ENCODE measurements around the gene WNT8B.

Gene WNT8B

DNA sequence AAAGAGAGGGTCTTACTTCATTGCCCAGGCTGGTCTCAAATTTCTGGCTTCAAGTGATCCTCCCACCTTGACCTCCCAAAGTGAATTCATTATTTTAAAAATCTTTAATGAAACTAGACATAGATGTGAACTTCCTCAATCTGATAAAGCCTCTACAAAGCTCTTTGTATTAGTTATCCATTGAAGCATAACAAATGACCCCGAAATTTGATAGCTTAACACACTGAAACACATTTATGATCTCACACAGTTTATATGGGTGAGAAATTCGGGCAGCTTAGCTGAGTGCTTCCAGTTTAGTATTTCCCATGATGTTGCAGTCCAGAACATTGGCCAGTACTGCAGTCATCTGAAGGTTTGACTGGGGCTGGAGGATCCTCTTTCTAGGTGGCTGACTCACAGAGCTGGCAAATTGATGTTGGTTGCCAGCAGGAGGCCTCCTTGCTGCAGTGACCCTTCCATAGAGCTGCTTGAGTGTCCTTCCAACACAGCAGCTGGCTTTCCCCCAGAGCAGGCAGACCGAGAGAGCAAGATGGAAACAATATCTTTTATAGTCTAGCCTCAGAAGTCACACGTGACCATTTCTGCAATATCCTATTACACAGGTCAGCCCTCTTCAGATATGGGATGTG, 16.6 kb upstream of the WNT8B start:
- TF ChIP-seq POLR2AphosphoS5 (IDR thresholded peaks at IDR 0.05; ENCODE audit: low read depth, low read length) (no peak), FOXP2 (optimal IDR thresholded peaks at IDR 0.05; ENCODE audit: borderline replicate concordance, extremely low read depth, extremely low read length, insufficient read depth) (no peak), SIN3A (IDR thresholded peaks at IDR 0.05; ENCODE audit: borderline replicate concordance, insufficient read depth, low read length) (no peak), TAF1 (IDR thresholded peaks at IDR 0.05; ENCODE audit: borderline replicate concordance, insufficient read depth, low read length) (no peak)
- TF ChIP-seq, protein P1, sequence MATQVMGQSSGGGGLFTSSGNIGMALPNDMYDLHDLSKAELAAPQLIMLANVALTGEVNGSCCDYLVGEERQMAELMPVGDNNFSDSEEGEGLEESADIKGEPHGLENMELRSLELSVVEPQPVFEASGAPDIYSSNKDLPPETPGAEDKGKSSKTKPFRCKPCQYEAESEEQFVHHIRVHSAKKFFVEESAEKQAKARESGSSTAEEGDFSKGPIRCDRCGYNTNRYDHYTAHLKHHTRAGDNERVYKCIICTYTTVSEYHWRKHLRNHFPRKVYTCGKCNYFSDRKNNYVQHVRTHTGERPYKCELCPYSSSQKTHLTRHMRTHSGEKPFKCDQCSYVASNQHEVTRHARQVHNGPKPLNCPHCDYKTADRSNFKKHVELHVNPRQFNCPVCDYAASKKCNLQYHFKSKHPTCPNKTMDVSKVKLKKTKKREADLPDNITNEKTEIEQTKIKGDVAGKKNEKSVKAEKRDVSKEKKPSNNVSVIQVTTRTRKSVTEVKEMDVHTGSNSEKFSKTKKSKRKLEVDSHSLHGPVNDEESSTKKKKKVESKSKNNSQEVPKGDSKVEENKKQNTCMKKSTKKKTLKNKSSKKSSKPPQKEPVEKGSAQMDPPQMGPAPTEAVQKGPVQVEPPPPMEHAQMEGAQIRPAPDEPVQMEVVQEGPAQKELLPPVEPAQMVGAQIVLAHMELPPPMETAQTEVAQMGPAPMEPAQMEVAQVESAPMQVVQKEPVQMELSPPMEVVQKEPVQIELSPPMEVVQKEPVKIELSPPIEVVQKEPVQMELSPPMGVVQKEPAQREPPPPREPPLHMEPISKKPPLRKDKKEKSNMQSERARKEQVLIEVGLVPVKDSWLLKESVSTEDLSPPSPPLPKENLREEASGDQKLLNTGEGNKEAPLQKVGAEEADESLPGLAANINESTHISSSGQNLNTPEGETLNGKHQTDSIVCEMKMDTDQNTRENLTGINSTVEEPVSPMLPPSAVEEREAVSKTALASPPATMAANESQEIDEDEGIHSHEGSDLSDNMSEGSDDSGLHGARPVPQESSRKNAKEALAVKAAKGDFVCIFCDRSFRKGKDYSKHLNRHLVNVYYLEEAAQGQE (IDR thresholded peaks at IDR 0.05; ENCODE audit: insufficient read depth in 1 of 2, low read depth in 2 of 2, low read length in 2 of 2), result no peak

DNA sequence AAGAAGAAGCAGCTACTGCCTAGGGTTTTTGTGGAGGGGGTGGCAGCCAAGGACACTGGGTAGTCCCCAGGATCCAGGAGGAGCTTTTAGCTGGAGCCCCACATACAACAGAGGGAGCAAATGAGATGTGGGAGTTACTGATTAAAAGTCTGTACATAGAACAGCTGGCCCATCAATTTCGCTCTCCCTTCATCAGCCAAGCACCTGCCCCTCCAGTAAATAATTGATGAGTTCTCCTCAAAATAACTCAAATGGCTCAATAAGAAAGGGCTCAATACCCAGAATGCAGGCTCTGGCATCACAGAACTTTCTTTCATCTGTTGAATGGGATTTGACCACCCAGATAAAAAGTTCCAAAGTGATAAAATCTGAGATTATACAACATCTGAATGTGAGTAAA, 15.1 kb upstream of the WNT8B start:
- TF ChIP-seq SIN3A (IDR thresholded peaks at IDR 0.05; ENCODE audit: borderline replicate concordance, insufficient read depth, low read length), result no peak
- TF ChIP-seq, protein P1 (IDR thresholded peaks at IDR 0.05; ENCODE audit: insufficient read depth in 1 of 2, low read depth in 2 of 2, low read length in 2 of 2), result no peak
- TF ChIP-seq TAF1 (IDR thresholded peaks at IDR 0.05; ENCODE audit: borderline replicate concordance, insufficient read depth, low read length), result no peak
- TF ChIP-seq FOXP2 (optimal IDR thresholded peaks at IDR 0.05; ENCODE audit: borderline replicate concordance, extremely low read depth, extremely low read length, insufficient read depth), result no peak
- no peak for TF ChIP-seq POLR2AphosphoS5 (IDR thresholded peaks at IDR 0.05; ENCODE audit: low read depth, low read length)

DNA sequence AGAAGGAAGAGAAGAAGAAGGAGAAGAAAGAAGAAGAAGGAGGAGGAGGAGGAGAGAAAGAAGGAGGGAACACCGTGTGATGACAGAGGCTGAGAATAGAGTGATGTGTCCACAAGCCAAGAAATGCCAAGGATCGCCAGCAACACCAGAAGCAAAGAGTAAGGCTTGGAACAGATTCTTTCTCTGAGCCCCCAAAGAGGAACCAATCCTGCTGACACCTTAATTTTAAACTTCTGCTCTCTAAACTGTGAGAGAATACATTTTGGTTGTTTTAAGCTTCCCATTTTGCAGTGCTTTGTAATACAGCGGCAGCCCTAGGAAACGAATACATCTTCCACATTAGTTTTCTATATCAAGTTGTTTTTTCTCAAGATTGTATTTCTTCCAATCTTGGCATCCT, 13.9 kb upstream of the WNT8B start:
- TF ChIP-seq SIN3A (IDR thresholded peaks at IDR 0.05; ENCODE audit: borderline replicate concordance, insufficient read depth, low read length) (no peak), TAF1 (IDR thresholded peaks at IDR 0.05; ENCODE audit: borderline replicate concordance, insufficient read depth, low read length) (no peak), FOXP2 (optimal IDR thresholded peaks at IDR 0.05; ENCODE audit: borderline replicate concordance, extremely low read depth, extremely low read length, insufficient read depth) (no peak), POLR2AphosphoS5 (IDR thresholded peaks at IDR 0.05; ENCODE audit: low read depth, low read length) (no peak)
- TF ChIP-seq, protein P1 (IDR thresholded peaks at IDR 0.05; ENCODE audit: insufficient read depth in 1 of 2, low read depth in 2 of 2, low read length in 2 of 2), result no peak

DNA sequence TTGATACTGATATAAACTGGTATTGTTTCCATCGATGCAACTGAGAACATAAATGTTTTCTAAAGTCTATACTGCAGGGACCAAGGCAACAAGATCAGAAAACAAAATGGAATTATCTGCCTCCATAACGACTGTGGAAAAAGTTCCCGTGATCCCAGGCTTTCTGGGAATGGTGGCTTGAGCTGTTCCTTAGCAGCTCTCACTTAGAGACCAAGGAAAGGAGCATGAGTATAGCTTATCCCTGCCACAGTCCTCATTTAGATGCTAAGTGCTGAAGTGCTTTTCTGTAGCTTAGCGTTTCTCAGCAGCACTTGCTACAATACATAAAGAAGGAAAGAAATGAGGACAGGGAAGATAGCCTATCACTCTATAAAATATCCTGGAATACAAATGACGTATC, 5.5 kb downstream of the WNT8B start:
- TF ChIP-seq, protein P1 (IDR thresholded peaks at IDR 0.05; ENCODE audit: insufficient read depth in 1 of 2, low read depth in 2 of 2, low read length in 2 of 2), result no peak
- no peak for TF ChIP-seq POLR2AphosphoS5 (IDR thresholded peaks at IDR 0.05; ENCODE audit: low read depth, low read length)
- TF ChIP-seq FOXP2 (optimal IDR thresholded peaks at IDR 0.05; ENCODE audit: borderline replicate concordance, extremely low read depth, extremely low read length, insufficient read depth), result no peak
- no peak for TF ChIP-seq SIN3A (IDR thresholded peaks at IDR 0.05; ENCODE audit: borderline replicate concordance, insufficient read depth, low read length)

DNA sequence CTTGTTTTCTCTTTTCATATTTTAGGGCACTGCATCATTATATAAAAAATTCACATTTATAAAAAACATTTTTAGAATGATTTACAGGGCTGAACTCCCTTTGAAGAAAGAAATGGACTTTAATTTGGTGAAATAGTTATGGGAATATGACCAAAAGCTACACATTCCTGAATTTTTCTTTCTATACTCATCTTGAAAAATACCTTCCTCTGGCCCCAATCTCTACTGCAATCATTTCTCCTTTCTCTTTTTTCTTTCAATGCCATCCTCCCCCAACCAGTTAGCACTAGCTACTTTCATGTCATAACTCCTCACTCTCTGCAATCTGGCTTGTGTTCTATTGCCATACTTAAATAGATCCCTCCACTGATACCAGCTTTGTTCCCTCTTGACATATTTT, 6.2 kb downstream of the WNT8B start:
- no peak for TF ChIP-seq POLR2AphosphoS5 (IDR thresholded peaks at IDR 0.05; ENCODE audit: low read depth, low read length)
- no peak for TF ChIP-seq TAF1 (IDR thresholded peaks at IDR 0.05; ENCODE audit: borderline replicate concordance, insufficient read depth, low read length)
- no peak for TF ChIP-seq FOXP2 (optimal IDR thresholded peaks at IDR 0.05; ENCODE audit: borderline replicate concordance, extremely low read depth, extremely low read length, insufficient read depth)
- TF ChIP-seq, protein P1 (IDR thresholded peaks at IDR 0.05; ENCODE audit: insufficient read depth in 1 of 2, low read depth in 2 of 2, low read length in 2 of 2), result no peak
- TF ChIP-seq SIN3A (IDR thresholded peaks at IDR 0.05; ENCODE audit: borderline replicate concordance, insufficient read depth, low read length), result no peak
